Measurements from ENCODE around the gene LRRC26.
"Not testable (repeated sequence)": the region's sequence is repeated elsewhere in the genome, so short reads cannot be mapped to it uniquely, and the experiment has no call there.

The LRRC26 gene

DNA sequence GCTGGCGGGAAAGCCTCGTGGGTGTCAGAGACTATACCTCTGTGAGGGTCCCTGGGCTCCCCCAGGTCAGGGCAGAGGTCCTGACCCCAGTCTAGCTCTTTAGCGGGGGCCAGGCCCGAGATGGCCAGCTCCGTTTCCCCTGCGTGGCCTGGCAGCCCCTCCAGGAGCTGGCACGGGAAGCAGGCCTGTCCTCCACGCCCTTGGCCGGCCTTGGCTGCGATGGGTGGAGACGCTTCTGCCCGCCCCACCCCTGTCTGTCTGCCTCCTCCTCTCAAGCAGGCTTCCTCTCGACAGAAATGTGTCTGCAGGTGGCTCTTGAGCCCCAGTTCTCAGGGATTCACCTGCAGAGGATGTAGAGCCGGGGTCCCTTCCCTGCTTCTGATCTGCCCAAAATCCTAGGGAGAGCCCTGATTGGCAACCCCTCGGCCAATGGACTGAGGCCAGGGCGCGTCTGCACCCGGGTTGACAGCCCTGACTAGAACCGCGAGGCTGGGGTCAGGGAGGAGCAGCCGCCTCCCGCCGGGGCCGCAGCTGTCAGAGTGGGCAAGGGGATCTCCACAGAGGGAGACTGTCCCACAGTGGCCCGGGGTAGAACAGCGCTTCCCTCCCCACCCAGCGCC is 33.5 kb downstream of the LRRC26 start:
- no peak for TF ChIP-seq CTCF (conservative IDR thresholded peaks at IDR 0.05; ENCODE audit: control insufficient read depth, insufficient read depth, low read depth, low read length)
- H3K4me3 ChIP-seq (ENCODE audit: control insufficient read depth, low read depth, low read length): no peak overlapping the region
- no peak for DNase-seq (ENCODE audit: low read depth)

DNA sequence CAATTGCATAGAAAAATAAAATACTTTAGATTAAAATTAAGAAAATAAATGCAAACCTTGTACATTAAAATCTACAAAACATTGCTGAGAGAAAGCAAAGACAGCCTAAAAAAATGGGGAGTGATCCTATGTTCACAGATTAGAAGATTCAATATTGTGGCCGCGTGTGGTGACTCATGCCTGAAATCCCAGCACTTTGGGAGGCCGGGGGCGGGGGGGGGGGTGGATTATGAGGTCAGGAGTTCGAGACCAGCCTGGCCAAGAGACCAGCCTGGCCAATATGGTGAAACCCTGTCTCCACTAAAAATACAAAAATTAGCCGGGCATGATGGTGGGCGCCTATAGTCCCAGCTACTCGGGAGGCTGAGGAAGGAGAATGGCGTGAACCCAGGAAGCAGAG is 34.7 kb downstream of the LRRC26 start:
- not testable (repeated sequence) for H3K4me3 ChIP-seq (ENCODE audit: control insufficient read depth, low read depth, low read length); DNase-seq (ENCODE audit: low read depth)

DNA sequence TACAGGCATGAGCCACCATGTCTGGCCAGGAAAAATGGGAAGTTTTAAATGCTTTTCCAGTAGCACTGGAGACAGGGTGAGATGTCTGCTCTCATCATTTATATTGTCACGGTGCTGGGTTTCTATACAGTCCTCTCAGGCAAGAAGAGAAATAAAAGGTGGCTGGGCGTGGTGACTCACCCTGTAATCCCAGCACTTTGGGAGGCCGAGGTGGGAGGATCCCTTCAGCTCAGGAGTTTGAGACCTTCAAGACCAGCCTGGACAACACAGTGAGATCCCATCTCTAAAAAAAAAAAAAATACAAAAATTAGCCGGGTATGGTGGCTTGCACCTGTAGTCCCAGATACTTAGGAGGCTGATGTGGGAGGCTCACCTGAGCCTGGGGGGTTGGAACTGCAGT is 35.7 kb downstream of the LRRC26 start:
- no peak for DNase-seq (ENCODE audit: low read depth)
- no peak for TF ChIP-seq CTCF (conservative IDR thresholded peaks at IDR 0.05; ENCODE audit: control insufficient read depth, insufficient read depth, low read depth, low read length)
- no peak overlapping the region for H3K4me3 ChIP-seq (ENCODE audit: control insufficient read depth, low read depth, low read length)

- peak overlapping the region; percentile 72 for H3K4me3 ChIP-seq (ENCODE audit: control insufficient read depth, low read depth, low read length)
- DNase-seq (ENCODE audit: low read depth): peak; percentile 20
- TF ChIP-seq CTCF (conservative IDR thresholded peaks at IDR 0.05; ENCODE audit: control insufficient read depth, insufficient read depth, low read depth, low read length): no peak
These were observed 39.6 kb downstream of the LRRC26 start for GRCh38 chr9:137130176-137130755.

GRCh38 chr9:137129456-137130175 is 40.2 kb downstream of the LRRC26 start:
- peak; percentile 91 for DNase-seq (ENCODE audit: low read depth)
- TF ChIP-seq CTCF (conservative IDR thresholded peaks at IDR 0.05; ENCODE audit: control insufficient read depth, insufficient read depth, low read depth, low read length): no peak
- peak overlapping the region; percentile 72 for H3K4me3 ChIP-seq (ENCODE audit: control insufficient read depth, low read depth, low read length)

DNA sequence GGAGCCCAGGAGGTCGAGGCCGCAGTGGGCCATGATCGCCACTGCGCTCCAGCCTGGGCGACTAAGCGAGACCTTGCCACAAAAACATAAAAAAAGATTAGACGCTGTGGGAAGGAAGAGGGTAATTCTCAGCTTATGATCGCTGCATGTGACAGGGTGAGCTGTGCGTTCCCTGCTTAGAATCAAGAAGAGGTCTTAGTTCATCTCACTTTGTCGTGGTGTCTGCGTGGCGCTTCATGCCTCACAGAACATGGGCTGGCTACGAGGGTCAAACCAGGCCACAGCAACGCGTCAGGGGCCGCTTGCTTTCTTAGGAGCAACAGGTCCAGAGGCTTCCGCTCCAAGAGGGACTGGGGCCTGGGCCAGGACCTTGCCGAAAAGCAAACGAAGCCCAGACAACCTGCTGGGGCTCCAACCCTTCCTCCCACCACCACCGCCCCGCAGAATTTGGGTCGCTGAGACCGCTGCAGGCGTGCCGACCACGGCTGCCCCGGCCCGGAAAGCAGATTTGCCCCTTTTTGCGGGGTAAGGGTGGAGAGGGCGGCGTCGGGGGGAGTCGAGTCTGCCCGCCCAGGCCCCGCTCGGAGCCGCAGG is 40.9 kb downstream of the LRRC26 start:
- no peak for TF ChIP-seq CTCF (conservative IDR thresholded peaks at IDR 0.05; ENCODE audit: control insufficient read depth, insufficient read depth, low read depth, low read length)
- H3K4me3 ChIP-seq (ENCODE audit: control insufficient read depth, low read depth, low read length): peak overlapping the region; percentile 72
- DNase-seq (ENCODE audit: low read depth): peak; percentile 49
